HG02884 (cell line): ENCODE measurements around the gene TRPV3.
"Not testable (repeated sequence)": the region's sequence is repeated elsewhere in the genome, so short reads cannot be mapped to it uniquely, and the experiment has no call there.

Experiments used
- ATAC-seq: cut with Tn5 transposase; IDR thresholded peaks from one replicate; pipeline ENCODE4 v1.9.1; 2021; ENCODE audit warnings: mild to moderate bottlenecking, moderate library complexity; ENCODE audit not compliant: unreplicated experiment

Gene TRPV3

DNA sequence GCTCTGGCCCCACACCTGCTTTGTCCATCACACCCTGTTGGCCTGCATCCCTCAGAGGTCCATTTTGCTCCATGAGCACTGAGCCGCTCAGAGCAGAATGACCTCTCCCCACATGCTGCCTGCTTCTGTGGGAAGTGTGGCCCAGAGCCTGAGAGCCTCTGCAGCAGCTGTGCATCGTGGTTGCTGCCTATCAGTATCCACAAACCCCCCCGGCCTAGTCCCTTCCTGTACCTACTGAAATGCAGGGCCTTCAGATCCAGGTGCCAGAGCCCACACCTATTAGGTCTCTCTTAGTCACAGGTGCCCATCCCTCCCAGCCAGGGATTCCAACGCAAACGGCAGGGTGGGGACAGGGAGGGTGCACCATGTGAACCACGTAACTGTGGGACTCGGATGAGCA lies 16.6 kb upstream of the TRPV3 start:
- no peak for ATAC-seq

DNA sequence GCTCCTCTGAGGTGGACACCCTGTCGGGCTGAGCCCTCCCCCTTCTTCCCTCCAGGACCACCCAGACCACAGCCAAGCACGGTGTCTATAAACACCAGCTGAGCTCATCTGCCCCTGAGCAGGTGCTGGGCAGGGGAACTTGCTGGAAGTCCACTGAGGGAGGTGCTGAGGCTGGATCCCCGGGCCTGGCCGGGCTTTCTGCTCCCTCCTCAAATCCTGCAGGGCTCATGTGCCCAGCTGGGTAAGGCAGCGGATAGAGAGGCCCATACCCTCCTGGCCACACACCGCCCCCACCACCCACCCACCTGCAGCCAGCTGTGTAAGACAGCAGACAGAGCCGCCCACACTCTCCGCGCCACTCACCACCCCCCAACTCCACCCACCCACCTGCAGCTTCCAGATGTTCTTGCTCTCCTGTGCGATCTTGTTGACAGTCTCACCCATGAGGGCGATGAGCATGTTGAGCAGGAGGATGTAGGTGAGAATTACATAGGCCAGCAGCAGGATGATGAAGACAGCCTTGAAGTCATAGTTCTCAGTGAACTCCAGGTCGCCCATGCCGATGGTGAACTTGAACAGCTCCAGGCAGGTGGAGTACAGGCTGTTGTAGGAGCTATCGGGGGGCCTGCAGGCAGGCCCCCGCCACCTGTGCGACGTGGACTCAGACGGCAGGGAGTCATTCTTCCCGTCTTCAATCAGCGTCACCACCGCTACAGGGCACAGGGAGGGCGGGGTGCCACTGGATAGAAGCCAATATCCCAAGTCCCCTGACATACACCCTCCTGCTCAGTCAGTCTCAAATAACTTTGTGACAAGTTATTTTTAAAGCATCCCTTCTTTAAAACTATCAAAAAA lies 15.9 kb upstream of the TRPV3 start:
- ATAC-seq: no peak

GRCh38 chr17:3572231-3572630 lies 14.6 kb upstream of the TRPV3 start:
- no peak for ATAC-seq

DNA sequence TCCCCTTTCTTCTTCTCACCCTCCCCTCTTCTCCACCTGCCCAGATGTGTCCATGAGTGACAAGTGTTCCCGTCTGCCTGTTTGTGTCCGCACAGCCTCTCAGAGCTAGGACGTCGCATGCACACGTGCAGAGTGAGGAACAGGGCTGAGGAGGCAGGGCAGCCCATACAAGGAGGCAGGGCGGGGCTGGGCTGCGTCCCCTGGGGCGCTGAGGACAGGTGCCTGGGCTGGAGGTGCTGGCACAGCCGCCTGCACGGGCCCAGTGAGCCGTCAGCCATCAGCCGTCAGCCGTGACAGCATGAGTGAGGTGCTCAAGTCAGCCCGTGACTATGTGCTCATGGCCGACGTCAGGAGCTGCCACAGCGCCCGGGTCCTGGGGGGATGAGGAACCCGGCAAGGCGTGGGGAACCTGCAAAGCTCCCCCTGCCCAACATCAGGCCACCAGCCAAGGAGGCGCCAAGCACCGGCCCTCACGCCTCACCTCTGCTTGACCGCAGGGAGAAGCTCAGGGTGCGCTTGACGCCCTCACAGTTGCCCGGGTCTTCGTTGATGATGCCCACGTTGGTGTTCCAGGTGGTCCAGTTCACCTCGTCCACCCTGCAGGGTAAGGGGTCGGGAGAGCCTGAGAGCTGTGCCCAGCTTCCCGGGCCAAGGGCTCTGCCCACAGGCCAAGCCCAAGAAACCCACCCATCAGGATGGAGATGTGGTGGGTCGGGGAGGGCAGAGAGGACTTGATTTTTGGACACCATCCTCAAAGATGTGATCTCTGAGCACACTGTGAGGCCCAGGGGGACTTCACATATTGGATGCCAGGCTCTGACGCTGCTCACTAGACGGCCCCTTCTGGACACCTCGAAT lies 13.7 kb upstream of the TRPV3 start:
- ATAC-seq: no peak

- no peak for ATAC-seq
Measured at GRCh38 chr17:3569534-3570137, 12.0 kb upstream of the TRPV3 start.

DNA sequence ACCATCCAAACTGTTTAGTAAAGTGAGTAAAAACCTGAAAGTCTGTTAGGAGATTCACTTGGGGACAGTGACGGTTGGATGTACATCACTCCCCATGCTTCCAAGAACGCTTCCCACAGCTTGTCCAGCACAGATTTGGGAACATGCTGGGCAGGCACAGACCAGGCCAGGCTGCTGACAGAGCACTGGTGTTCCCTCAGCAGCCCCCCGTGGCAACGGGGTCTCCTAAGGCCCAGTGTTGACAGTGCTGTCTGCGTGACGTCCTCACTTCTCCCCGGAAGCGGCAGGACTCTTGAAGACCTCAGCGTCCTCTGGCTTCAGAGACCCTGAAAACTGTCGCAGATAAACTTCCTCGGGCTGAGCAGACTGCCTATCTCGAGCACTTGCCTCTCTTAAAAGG lies 8.9 kb upstream of the TRPV3 start:
- ATAC-seq: no peak

GRCh38 chr17:3565143-3565542 lies 7.5 kb upstream of the TRPV3 start:
- ATAC-seq: no peak

DNA sequence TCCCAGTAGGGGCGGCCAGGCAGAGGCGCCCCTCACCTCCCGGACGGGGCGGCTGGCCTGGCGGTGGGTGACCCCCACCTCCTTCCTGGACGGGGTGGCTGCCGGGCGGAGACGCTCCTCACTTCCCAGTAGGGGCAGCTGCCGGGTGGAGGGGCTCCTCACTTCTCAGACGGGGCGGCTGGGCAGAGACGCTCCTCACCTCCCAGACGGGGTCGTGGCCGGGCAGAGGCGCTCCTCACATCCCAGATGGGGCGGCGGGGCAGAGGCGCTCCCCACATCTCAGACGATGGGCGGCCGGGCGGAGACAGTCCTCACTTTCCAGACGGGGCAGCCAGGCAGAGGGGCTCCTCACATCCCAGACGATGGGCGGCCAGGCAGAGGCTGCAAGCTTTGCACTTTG lies 6.6 kb upstream of the TRPV3 start:
- ATAC-seq: not testable (repeated sequence)

DNA sequence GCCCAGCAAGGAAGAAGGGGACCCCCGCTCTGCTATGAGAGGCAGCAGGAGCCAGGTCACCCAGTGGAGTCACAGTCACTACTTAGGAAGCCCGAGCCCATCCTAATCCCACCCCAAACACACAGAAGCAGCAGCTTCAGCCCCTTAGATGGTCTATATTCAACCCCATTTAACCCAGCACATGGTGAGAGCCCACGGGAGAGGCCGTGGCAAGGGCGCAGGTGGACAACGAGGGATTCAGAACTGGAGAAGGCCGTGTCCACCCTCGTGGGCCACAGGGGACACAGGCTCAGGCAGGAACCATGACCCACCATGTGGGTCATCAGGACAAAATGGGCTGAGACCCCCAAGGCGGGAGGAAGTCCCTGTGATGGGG lies 1.6 kb upstream of the TRPV3 start:
- no peak for ATAC-seq

- ATAC-seq: peak; percentile 53
Measured at GRCh38 chr17:3558603-3559269, 1.1 kb upstream of the TRPV3 start.

GRCh38 chr17:3556916-3557767 lies 470 bp downstream of the TRPV3 start:
- ATAC-seq: no peak

DNA sequence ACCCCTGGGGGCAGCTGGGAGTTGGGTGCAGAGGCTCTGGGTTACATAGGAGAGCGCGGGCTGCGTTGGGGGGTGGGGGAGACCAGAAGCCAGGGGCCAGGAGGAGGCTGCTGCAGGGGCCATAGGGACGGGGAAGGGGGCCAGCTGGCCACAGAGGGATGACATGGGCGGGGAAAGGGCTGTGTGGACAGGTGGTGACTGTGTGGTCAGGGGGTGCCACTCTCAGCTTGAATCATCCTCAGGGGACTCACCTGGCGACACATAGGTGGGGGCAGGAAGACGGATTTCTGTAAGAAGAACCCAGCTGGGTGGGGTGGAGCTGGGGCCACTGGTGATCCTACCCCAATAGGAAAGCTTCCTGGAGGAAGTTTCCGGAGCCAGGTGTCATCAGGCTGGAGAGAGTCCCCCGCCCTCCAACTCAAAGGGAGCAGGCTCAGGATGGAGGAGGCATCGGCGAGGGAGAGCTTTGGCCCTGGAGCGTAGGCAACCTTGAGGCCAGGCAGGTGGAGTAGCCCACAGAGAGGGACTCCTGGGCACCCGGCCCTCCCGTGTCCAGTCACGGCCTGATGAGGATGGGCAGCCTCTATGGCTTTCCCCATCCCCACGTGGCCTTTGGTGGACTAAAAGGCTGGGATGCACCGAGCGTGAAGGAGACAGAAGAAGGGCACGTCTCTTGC lies 1.2 kb downstream of the TRPV3 start:
- ATAC-seq: no peak

DNA sequence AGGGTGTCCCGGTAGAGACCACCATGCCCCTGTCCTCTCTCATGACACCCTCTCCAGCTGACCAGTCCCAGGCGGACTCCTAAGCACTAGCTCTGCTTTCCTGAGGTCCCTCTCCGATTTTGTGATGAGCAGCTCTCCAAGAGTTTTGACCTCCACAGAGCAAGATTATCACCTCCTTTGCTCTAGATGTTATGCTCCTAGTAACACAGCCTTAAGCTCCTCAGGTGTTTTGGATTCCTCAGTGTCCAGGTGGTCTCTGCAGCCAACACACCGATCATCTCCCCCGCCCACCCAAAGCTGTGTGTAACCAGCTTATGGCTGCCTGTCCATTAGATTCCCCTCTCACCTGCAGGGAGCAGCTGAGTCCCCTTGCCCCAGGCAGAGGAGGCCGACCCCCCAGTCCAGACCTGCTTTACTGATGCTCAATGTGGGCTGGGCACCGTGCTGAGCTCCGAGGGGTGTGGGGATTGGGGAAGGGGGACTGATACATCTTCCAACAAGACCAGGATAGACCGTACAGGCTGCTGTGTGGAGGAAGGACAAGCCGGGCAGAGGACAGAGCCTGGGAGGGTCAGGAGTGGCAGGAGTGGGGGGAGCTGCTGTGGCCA lies 2.3 kb downstream of the TRPV3 start:
- ATAC-seq: no peak

GRCh38 chr17:3554440-3554839 lies 3.2 kb downstream of the TRPV3 start:
- no peak for ATAC-seq

DNA sequence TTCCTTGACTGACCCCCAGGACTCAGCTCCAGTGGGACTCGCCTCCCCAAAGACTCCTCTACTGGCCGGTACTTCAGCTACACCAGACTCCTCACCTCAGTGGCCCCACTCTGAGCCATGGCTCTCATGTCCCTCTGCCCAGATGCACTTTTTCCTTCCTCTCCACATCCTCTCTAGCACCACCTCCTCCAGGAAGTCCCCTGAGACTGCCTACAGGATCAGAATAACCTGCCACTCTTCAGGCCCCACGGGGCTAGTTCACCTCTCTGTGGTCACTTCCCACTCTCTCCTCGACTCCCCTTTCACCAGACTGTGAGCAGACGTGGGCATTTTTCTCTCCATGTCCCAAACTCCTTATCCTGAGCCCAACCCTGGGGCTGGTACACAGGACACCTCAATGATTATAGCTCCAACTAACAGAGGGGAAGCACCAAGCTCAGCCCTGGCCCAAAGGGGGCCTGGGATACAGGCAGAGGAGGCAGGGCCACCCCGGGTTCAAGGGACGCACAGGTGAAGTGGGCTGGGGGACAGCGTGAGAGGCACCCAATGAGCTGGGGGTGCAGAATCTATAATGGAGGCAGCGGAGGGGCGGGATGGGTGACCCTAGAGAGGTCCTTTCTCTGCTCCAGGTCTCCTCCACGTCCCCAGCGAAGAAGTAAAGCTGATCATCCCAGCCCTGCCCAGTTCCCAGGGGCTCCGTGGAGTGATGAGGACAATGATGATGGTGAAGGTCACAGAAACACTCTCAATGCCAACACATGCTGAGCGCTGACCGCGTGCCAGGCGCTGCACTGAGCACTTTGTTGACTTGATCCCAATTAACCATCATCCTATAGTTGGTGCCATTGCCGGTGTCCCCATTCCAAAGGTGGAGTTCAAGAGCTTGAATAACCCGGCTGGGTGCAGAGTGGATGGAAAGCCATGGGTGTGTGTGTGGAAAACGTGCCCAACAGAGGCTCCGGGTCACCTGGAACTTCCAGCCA lies 3.9 kb downstream of the TRPV3 start:
- no peak for ATAC-seq

GRCh38 chr17:3552916-3553315 lies 4.7 kb downstream of the TRPV3 start:
- ATAC-seq: no peak

DNA sequence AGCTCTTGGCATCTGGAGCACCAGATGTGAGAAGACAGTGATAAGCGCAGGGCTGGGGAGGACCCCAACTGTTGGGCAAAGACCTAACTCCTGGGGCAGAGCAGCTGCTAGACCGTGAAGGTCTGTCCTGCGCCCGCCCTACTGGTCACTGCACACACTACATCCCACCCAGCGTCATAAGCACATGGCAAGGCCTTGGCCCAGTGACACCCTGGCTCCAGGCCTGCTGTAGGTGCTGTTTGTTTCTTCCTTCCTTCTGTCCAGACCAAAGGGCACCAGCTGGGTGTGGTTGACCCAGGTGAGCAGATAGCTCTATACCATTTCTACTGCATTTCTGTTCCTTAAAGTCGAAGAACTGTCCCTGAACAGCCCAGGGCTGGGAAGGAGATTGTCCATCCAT lies 6.4 kb downstream of the TRPV3 start:
- no peak for ATAC-seq

GRCh38 chr17:3549610-3550162 lies 7.9 kb downstream of the TRPV3 start:
- ATAC-seq: no peak
